GM21515 (cell line): ENCODE measurements around the gene CACNA1G.

Experiments
- ATAC-seq: cut with Tn5 transposase; IDR thresholded peaks from one replicate; pipeline ENCODE4 v1.9.1; 2021; ENCODE audit not compliant: unreplicated experiment

The CACNA1G gene

DNA sequence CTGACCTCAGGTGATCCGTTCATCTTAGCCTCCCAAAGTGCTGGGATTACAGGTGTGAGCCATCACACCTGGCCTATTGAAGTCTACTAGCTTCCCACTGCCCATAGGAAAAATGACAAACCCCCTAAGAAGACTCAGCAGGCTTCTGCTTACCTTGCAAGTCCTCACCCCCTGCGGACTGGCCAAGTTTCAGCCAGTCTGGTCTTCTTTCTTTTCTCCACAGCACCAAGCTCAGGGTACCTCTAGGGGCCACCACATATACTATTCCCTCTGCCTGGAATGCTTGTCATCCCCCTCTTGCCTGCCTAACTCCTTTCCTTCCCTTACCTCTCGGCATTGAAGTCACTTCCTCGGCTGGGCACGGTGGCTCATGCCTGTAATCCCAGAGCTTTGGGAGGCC, 105.3 kb downstream of the CACNA1G start:
- no peak for ATAC-seq

DNA sequence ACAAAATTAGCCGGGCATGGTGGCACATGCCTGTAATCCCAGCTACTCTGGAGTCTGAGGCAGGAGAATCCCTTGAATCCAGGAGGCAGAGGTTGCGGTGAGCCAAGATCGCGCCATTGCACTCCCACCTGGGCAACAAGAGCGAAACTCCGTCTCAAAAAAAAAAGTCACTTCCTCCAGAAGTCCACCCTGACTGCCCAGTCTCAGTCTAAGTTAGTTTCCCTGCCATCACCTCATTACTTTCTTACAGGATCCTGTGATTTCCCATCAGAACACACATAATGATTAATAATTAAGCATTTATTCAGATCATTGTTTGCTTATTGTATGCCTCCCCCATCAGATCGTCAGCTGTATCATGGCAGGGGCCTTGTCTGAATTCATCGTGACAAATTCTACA, 105.8 kb downstream of the CACNA1G start:
- ATAC-seq: no peak

DNA sequence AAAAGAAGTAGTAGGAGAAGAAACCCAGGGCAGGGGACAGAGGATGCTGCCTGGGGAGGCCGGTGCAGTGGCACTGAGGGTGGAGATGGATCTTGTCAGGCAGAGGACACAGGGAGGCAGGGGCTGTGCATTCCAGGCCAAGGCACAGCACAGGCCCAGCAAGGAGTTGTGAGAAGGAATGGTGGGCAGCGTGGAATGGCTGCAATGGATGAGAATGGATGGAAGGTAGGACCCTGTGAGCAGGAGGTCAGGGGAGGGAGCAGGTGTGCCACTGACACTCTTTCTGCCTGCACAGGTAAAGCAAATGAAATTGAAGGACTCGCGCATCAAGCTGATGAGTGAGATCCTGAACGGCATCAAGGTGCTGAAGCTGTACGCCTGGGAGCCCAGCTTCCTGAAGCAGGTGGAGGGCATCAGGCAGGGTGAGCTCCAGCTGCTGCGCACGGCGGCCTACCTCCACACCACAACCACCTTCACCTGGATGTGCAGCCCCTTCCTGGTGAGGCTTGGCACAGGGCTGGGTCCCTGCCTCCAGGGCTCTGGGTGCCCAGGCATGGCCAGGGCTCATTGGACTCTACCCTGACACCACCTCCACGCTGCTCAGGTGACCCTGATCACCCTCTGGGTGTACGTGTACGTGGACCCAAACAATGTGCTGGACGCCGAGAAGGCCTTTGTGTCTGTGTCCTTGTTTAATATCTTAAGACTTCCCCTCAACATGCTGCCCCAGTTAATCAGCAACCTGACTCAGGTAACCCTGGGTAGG, 106.9 kb downstream of the CACNA1G start:
- ATAC-seq: no peak

DNA sequence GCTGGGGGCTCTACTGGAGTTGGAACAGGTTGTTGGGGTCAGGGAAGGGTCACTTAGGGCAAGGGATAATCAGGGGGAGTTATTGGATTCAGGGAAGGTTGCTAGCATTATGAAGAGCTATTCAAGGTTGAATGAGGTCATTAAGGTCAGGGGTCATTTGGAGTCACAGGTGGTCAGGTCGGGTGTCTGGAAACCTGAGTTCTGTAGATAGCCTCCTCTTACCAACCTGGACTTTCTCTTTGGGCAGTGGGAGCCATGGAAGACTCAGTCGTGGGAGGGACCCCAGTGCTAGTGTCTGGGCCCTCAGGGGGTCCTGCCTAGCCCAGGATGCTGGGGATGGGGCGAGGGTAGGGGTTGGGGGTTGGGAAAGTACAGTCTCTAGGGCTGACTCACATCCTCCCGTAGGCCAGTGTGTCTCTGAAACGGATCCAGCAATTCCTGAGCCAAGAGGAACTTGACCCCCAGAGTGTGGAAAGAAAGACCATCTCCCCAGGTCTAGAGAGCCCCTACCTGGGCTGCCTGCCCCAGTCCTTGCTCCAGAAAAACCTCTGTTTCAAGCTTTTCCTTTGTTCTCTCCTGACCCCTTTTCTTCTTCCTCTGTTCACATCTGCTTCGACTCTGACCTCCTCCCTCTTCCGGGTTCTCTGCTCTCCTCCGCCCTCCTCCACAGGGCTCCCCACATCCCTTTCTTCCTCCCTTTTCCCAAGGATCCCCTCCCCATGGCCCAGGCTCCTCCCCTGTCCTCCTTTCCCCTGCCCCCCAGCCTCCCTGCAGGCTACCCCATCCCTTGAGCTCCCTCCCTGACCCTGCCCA, 107.7 kb downstream of the CACNA1G start:
- no peak for ATAC-seq

DNA sequence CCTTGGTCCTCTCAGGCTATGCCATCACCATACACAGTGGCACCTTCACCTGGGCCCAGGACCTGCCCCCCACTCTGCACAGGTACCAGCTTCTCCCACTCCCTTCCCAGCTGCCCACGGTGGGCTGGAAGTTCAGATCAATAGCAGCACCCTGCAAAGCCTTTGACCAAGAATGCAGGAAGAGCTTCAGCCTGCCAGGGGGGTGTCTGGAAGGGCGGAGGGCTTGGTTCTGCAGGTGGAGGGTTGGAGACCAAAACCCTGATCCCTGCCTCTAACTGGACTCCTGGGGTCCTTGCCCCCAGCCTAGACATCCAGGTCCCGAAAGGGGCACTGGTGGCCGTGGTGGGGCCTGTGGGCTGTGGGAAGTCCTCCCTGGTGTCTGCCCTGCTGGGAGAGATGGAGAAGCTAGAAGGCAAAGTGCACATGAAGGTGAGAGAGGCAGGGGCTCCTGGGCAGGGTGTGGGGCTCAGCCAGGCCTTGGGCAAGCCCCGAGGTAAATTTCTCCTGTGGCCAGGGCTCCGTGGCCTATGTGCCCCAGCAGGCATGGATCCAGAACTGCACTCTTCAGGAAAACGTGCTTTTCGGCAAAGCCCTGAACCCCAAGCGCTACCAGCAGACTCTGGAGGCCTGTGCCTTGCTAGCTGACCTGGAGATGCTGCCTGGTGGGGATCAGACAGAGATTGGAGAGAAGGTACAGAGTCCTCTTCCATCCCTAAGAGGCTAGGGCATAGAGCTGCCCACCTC, 108.5 kb downstream of the CACNA1G start:
- ATAC-seq: no peak

DNA sequence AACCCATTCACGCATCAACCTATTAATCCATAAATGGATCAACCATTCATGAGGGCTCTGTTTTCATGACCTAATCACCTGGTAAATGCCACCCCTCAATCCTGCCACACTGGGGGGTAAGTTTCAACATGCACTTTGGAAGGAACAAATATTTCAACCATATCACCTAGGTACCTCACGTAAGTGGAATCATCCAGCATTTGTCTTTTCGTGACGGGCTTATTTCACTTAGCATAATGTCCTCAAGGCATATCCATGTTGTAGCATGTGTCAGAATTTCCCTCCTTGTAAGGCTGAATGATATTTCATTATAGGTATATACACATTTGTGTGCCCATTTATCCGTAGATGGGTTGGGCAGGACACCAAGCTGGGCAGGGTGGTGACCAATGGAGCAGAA, 111.6 kb downstream of the CACNA1G start:
- ATAC-seq: no peak

DNA sequence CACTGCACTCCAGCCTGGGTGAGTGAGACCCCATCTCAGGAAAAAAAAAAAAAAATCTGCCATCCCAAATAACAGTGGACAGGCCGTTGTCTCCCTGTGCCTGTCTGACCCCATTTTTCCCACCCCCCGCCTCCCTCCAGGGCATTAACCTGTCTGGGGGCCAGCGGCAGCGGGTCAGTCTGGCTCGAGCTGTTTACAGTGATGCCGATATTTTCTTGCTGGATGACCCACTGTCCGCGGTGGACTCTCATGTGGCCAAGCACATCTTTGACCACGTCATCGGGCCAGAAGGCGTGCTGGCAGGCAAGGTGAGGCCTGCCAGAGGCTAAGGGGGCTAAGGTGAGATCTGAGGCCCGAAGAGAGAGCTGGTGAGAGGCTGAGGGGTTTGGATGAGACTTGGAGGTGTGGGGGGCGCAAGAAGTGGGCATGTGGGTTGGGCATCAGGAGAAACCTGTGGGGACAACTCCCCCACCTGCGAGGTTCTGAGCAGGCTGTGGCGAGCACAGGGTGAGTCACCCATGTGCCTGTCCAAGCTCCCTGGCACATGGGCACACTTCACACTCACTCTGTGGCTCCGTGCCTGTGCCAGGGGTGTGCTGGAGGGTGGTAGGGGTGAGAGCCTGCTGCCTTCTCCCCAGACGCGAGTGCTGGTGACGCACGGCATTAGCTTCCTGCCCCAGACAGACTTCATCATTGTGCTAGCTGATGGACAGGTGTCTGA, 112.5 kb downstream of the CACNA1G start:
- ATAC-seq: no peak

DNA sequence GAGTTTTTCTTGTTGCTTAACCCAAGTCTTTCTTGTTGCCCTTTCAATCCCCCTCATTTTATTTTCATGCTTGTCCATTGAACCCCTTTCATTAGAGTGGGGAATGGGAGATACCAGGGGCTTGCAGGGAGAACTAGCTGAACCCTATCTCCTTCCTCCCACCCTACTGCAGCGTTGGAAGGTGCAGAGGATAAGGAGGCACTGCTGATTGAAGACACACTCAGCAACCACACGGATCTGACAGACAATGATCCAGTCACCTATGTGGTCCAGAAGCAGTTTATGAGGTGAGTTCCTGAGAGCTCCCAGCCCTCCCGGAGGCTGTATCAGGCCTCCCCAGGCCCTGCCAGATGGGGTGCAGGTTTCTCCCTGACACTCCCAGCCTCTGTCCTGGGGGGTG, 114.7 kb downstream of the CACNA1G start:
- ATAC-seq: no peak

DNA sequence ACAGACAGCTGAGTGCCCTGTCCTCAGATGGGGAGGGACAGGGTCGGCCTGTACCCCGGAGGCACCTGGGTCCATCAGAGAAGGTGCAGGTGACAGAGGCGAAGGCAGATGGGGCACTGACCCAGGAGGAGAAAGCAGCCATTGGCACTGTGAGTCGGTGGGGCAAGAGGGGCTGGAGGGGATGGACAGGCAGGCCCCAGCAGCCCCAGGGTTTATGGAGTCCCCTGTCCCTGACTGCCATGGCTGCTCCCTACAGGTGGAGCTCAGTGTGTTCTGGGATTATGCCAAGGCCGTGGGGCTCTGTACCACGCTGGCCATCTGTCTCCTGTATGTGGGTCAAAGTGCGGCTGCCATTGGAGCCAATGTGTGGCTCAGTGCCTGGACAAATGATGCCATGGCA, 115.1 kb downstream of the CACNA1G start:
- ATAC-seq: no peak

DNA sequence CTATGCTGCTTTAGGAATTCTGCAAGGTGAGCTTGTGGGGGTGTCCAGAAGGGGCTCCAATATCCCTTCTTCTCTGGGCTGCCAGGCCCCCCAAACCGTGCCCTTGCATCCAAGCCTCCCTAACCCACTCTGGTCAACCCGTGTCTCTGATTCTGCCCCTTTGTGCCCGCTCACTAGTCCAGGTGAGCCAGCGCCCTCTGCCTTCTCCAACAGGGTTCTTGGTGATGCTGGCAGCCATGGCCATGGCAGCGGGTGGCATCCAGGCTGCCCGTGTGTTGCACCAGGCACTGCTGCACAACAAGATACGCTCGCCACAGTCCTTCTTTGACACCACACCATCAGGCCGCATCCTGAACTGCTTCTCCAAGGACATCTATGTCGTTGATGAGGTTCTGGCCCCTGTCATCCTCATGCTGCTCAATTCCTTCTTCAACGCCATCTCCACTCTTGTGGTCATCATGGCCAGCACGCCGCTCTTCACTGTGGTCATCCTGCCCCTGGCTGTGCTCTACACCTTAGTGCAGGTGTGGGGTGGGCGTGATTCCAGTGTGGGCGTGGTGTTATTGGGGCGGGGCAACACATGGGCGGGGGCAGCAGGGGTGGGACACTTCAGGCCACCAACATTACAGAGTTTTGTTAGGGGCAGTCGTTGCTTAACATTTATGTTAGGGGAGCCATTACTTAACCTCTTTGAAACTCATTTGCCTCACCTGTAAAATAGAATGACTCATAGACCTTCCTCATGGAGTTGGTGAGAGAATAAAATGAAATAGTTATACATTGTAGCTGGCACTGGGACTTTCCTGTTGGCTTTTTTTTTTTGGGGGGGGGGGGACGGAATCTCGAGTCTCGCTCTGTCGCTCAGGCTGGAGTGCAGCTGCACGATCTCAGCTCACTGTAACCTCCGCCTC, 115.8 kb downstream of the CACNA1G start:
- no peak for ATAC-seq
